Astrocyte (in vitro differentiated cells and primary cell): ENCODE results near the gene TMEM184B. TPM values are rescaled to one million over a fixed set of nuclear protein-coding genes. Genes with fewer than 3 reads are reported as not detected.

ENCODE experiments used
- DNase-seq: peaks from one replicate; pipeline ENCODE4 v3.0.0-alpha.2; 2010; ENCODE audit warnings: low read depth
- FAIRE-seq: peaks from 2 replicates; lab custom pipeline; 2011; peaks lifted over from hg19 to GRCh38; lab: Jason Lieb, UNC
- H2AFZ ChIP-seq: 2 replicates; pipeline ENCODE4 v1.6.0; 2012; ENCODE audit warnings: low read depth, low read length, inconsistent platforms
- H3K27ac ChIP-seq: 2 replicates; pipeline ENCODE4 v1.5.1; 2011; ENCODE audit warnings: low read depth, low read length, inconsistent platforms
- H3K27me3 ChIP-seq: 2 replicates; pipeline ENCODE4 v1.6.0; 2011; ENCODE audit warnings: low read length, inconsistent platforms; ENCODE audit not compliant: insufficient read depth
- H3K36me3 ChIP-seq: 2 replicates; pipeline ENCODE4 v1.5.1; 2011; ENCODE audit warnings: low read length, inconsistent platforms; ENCODE audit not compliant: insufficient read depth
- H3K4me1 ChIP-seq: 2 replicates; pipeline ENCODE4 v1.5.1; 2011; ENCODE audit warnings: low read length, inconsistent platforms; ENCODE audit not compliant: insufficient read depth
- H3K4me2 ChIP-seq: 2 replicates; pipeline ENCODE4 v1.6.0; 2012; ENCODE audit warnings: low read length, inconsistent platforms
- H3K4me3 ChIP-seq: 2 replicates; pipeline ENCODE4 v1.5.1; 2011; ENCODE audit warnings: low read depth, mild to moderate bottlenecking, low read length, inconsistent platforms; ENCODE audit not compliant: insufficient read depth
- H3K79me2 ChIP-seq: 2 replicates; pipeline ENCODE4 v1.6.0; 2012; ENCODE audit warnings: mild to moderate bottlenecking, low read length, inconsistent platforms; ENCODE audit not compliant: insufficient read depth
- H3K9ac ChIP-seq: 2 replicates; pipeline ENCODE4 v1.6.0; 2012; ENCODE audit warnings: mild to moderate bottlenecking, low read length, inconsistent platforms
- H3K9me3 ChIP-seq: 2 replicates; pipeline ENCODE4 v1.5.1; 2012; ENCODE audit warnings: low read depth, mild to moderate bottlenecking, low read length, inconsistent platforms; ENCODE audit not compliant: insufficient read depth
- H4K20me1 ChIP-seq: 2 replicates; pipeline ENCODE4 v1.6.0; 2012; ENCODE audit warnings: low read length, inconsistent platforms; ENCODE audit not compliant: insufficient read depth
- H3K27ac Mint-ChIP-seq: one replicate; pipeline ENCODE4 v1.8.0; 2021; ENCODE audit warnings: mild to moderate bottlenecking, mixed read lengths; ENCODE audit not compliant: unreplicated experiment
- H3K27me3 Mint-ChIP-seq: one replicate; pipeline ENCODE4 v1.8.0; 2021; ENCODE audit warnings: low read depth, mixed read lengths; ENCODE audit not compliant: unreplicated experiment
- H3K36me3 Mint-ChIP-seq: one replicate; pipeline ENCODE4 v1.8.0; 2021; ENCODE audit warnings: low read depth, mixed read lengths; ENCODE audit not compliant: unreplicated experiment
- H3K4me1 Mint-ChIP-seq: one replicate; pipeline ENCODE4 v1.8.0; 2021; ENCODE audit warnings: low read depth, mixed read lengths; ENCODE audit not compliant: unreplicated experiment
- H3K4me3 Mint-ChIP-seq: one replicate; pipeline ENCODE4 v1.8.0; 2021; ENCODE audit warnings: mild to moderate bottlenecking, moderate library complexity, mixed read lengths; ENCODE audit not compliant: unreplicated experiment
- H3K9me3 Mint-ChIP-seq: one replicate; pipeline ENCODE4 v1.8.0; 2021; ENCODE audit warnings: mild to moderate bottlenecking, mixed read lengths; ENCODE audit not compliant: unreplicated experiment
- CTCF ChIP-seq: IDR thresholded peaks from 2 replicates; pipeline ENCODE4 v1.5.1; 2011; ENCODE audit warnings: low read depth, mild to moderate bottlenecking, inconsistent platforms, low read length, moderate library complexity; ENCODE audit not compliant: insufficient read depth
- EZH2 ChIP-seq: IDR thresholded peaks from 2 replicates; pipeline ENCODE4 v1.6.1; 2012; ENCODE audit warnings: mild to moderate bottlenecking, low read length, inconsistent platforms; ENCODE audit not compliant: insufficient read depth
- total RNA-seq: library from RNA; stranded (reverse); gene quantifications from 2 replicates; pipeline ENCODE4 v1.2.1, GENCODE V29; 2021

Gene TMEM184B
- total RNA-seq, 1 donor from 2014 or later: 109 TPM

GRCh38 chr22:38220653-38221386, 52.0 kb downstream of the TMEM184B start:
- Histone ChIP-seq H3K4me3 (no peak overlapping the region), H3K79me2 (no peaks in the 10 kb centered on the region), H3K27ac (no peak overlapping the region), H3K4me2 (no peak overlapping the region), H3K27me3 (no peaks in the 10 kb centered on the region), H3K36me3 (peaks cover 7% of the 10 kb centered on the region), H3K9me3 (no peaks in the 10 kb centered on the region), H3K9ac (no peak overlapping the region), H2AFZ (no peak overlapping the region), H3K4me1 (peaks cover 27% of the 10 kb centered on the region), H4K20me1 (no peaks in the 10 kb centered on the region)
- Mint-ChIP-seq H3K4me1 (peaks cover 28% of the 10 kb centered on the region), H3K27ac (no peak overlapping the region), H3K9me3 (no peaks in the 10 kb centered on the region), H3K36me3 (peaks cover 9% of the 10 kb centered on the region), H3K27me3 (no peaks in the 10 kb centered on the region), H3K4me3 (no peak overlapping the region)
- DNase-seq (no peak), FAIRE-seq (no peak)
- TF ChIP-seq CTCF (no peak), EZH2 (no peak)

GRCh38 chr22:38220163-38220562, 52.6 kb downstream of the TMEM184B start:
- peak overlapping the region; percentile 80 for H3K9ac ChIP-seq
- H3K4me1 ChIP-seq: peaks cover 27% of the 10 kb centered on the region
- TF ChIP-seq CTCF (no peak), EZH2 (no peak)
- Mint-ChIP-seq H3K27ac (peak overlapping the region; percentile 85), H3K27me3 (no peaks in the 10 kb centered on the region), H3K4me1 (peaks cover 32% of the 10 kb centered on the region), H3K4me3 (no peak overlapping the region), H3K36me3 (peaks cover 7% of the 10 kb centered on the region), H3K9me3 (no peaks in the 10 kb centered on the region)
- no peaks in the 10 kb centered on the region for H3K27me3 ChIP-seq
- peak overlapping the region; percentile 98 for H3K27ac ChIP-seq
- no peak for FAIRE-seq
- H3K79me2 ChIP-seq: no peaks in the 10 kb centered on the region
- H3K4me2 ChIP-seq: no peak overlapping the region
- H3K9me3 ChIP-seq: no peaks in the 10 kb centered on the region
- no peaks in the 10 kb centered on the region for H4K20me1 ChIP-seq
- DNase-seq: no peak
- H2AFZ ChIP-seq: no peak overlapping the region
- peaks cover 7% of the 10 kb centered on the region for H3K36me3 ChIP-seq
- H3K4me3 ChIP-seq: no peak overlapping the region

- FAIRE-seq: no peak
- Histone ChIP-seq H3K27ac (peak overlapping the region; percentile 98), H3K4me2 (no peak overlapping the region), H3K36me3 (peaks cover 2% of the 10 kb centered on the region), H3K4me1 (peaks cover 30% of the 10 kb centered on the region), H3K9ac (peak overlapping the region; percentile 80), H4K20me1 (no peaks in the 10 kb centered on the region), H3K9me3 (no peaks in the 10 kb centered on the region), H3K4me3 (no peak overlapping the region), H3K27me3 (no peaks in the 10 kb centered on the region), H2AFZ (no peak overlapping the region), H3K79me2 (no peaks in the 10 kb centered on the region)
- no peaks in the 10 kb centered on the region for H3K9me3 Mint-ChIP-seq
- no peak overlapping the region for H3K4me3 Mint-ChIP-seq
- TF ChIP-seq EZH2 (no peak), CTCF (no peak)
- DNase-seq: no peak
- peaks cover 8% of the 10 kb centered on the region for H3K36me3 Mint-ChIP-seq
- H3K27me3 Mint-ChIP-seq: no peaks in the 10 kb centered on the region
- peak overlapping the region; percentile 89 for H3K27ac Mint-ChIP-seq
- H3K4me1 Mint-ChIP-seq: peaks cover 33% of the 10 kb centered on the region
Measured at GRCh38 chr22:38219632-38220031, 53.2 kb downstream of the TMEM184B start.
